ENCODE measurements around the gene TRPC1. TPM values are rescaled to one million over a fixed set of nuclear protein-coding genes. Genes with fewer than 3 reads are reported as not detected.
A peak's percentile ranks its signal among the peaks of the same experiment; 100 is the strongest.

The TRPC1 gene
- total and polyA plus RNA-seq, 4 donors: 17.7 to 73.5 (median 25.1) TPM

DNA sequence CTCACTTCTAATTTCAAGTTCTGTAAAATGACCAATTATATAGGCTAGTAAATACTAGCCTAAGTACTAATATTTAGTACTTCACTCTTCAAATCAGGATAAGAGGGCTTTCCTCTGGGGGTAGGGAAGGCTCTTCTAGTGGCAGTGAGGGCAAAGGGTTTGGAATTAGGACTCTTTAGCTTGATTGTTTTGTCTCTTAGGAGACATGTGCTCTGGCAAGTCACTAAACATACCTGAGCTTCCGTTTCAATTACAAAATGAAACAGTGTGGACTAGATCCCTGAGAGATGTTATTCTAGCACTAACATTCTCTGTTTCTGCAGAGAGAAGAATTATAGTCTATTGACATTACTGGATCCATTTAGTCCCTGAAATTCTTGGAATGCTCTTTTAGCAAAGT, 93.5 kb downstream of the TRPC1 start:
- Histone ChIP-seq H3K27ac (ENCODE audit: low read depth, low read length) (no peak overlapping the region), H3K36me3 (ENCODE audit: control insufficient read depth, insufficient read depth, low read length) (no peaks in the 10 kb centered on the region), H3K4me1 (ENCODE audit: control insufficient read depth, insufficient read depth, low read length) (no peaks in the 10 kb centered on the region), H3K9me3 (ENCODE audit: control insufficient read depth, insufficient read depth, low read length) (no peaks in the 10 kb centered on the region), H3K27me3 (ENCODE audit: control insufficient read depth, insufficient read depth, low read length) (no peaks in the 10 kb centered on the region), H3K4me3 (ENCODE audit: low read depth, low read length) (no peak overlapping the region)
- no peak for DNase-seq (ENCODE audit: low read depth in 4 of 6, low spot score in 6 of 6)
- WGBS (ENCODE audit: insufficient coverage): no CpG with 5 or more reads among the region's 1 CpG

DNA sequence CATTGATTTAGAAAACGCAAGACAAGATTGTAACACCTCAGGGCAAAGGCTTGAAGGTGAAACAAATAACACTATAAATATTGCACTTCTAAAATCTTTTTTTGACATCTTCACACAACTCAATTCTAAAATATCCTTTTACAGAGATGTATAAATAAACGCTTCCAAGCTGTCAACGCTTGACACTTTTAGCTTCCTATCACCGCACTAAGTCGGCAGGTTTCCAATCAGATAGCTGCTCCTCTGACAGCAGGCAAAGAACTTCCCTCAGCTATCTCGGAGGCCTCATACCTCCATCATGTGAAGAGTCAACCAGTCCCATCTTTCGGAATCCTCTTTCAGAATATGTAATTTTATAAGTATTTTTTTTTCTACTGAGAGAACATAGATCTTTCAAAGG, 94.1 kb downstream of the TRPC1 start:
- Histone ChIP-seq H3K9me3 (ENCODE audit: control insufficient read depth, insufficient read depth, low read length) (no peaks in the 10 kb centered on the region), H3K36me3 (ENCODE audit: control insufficient read depth, insufficient read depth, low read length) (no peaks in the 10 kb centered on the region), H3K27ac (ENCODE audit: low read depth, low read length) (no peak overlapping the region), H3K27me3 (ENCODE audit: control insufficient read depth, insufficient read depth, low read length) (no peaks in the 10 kb centered on the region), H3K4me1 (ENCODE audit: control insufficient read depth, insufficient read depth, low read length) (no peaks in the 10 kb centered on the region), H3K4me3 (ENCODE audit: low read depth, low read length) (no peak overlapping the region)
- 82% methylated on average over 4 of the region's 7 CpGs for WGBS (ENCODE audit: insufficient coverage)
- DNase-seq (ENCODE audit: low read depth in 4 of 6, low spot score in 6 of 6): peak in 1 of 6 donors; percentile 12

GRCh38 chr3:142818651-142819050, 94.8 kb downstream of the TRPC1 start:
- Histone ChIP-seq H3K36me3 (ENCODE audit: control insufficient read depth, insufficient read depth, low read length) (no peaks in the 10 kb centered on the region), H3K27ac (ENCODE audit: low read depth, low read length) (no peak overlapping the region), H3K27me3 (ENCODE audit: control insufficient read depth, insufficient read depth, low read length) (no peaks in the 10 kb centered on the region), H3K9me3 (ENCODE audit: control insufficient read depth, insufficient read depth, low read length) (no peaks in the 10 kb centered on the region), H3K4me3 (ENCODE audit: low read depth, low read length) (no peak overlapping the region), H3K4me1 (ENCODE audit: control insufficient read depth, insufficient read depth, low read length) (no peaks in the 10 kb centered on the region)
- 94% methylated on average over 9 of the region's 9 CpGs for WGBS (ENCODE audit: insufficient coverage)
- no peak for DNase-seq (ENCODE audit: low read depth in 4 of 6, low spot score in 6 of 6)

- H3K27ac ChIP-seq (ENCODE audit: low read depth, low read length): no peak overlapping the region
- no peaks in the 10 kb centered on the region for H3K27me3 ChIP-seq (ENCODE audit: control insufficient read depth, insufficient read depth, low read length)
- H3K9me3 ChIP-seq (ENCODE audit: control insufficient read depth, insufficient read depth, low read length): no peaks in the 10 kb centered on the region
- H3K36me3 ChIP-seq (ENCODE audit: control insufficient read depth, insufficient read depth, low read length): no peaks in the 10 kb centered on the region
- H3K4me3 ChIP-seq (ENCODE audit: low read depth, low read length): no peak overlapping the region
- DNase-seq (ENCODE audit: low read depth in 4 of 6, low spot score in 6 of 6): no peak
- H3K4me1 ChIP-seq (ENCODE audit: control insufficient read depth, insufficient read depth, low read length): no peaks in the 10 kb centered on the region
These were observed 95.3 kb downstream of the TRPC1 start for GRCh38 chr3:142819179-142819578.

- no CpG with 5 or more reads among the region's 9 CpGs for WGBS (ENCODE audit: insufficient coverage)
- Histone ChIP-seq H3K36me3 (ENCODE audit: control insufficient read depth, insufficient read depth, low read length) (no peaks in the 10 kb centered on the region), H3K27ac (ENCODE audit: low read depth, low read length) (no peak overlapping the region), H3K27me3 (ENCODE audit: control insufficient read depth, insufficient read depth, low read length) (no peaks in the 10 kb centered on the region), H3K4me1 (ENCODE audit: control insufficient read depth, insufficient read depth, low read length) (no peaks in the 10 kb centered on the region), H3K9me3 (ENCODE audit: control insufficient read depth, insufficient read depth, low read length) (no peaks in the 10 kb centered on the region), H3K4me3 (ENCODE audit: low read depth, low read length) (no peak overlapping the region)
- DNase-seq (ENCODE audit: low read depth in 4 of 6, low spot score in 6 of 6): peak; percentile 15 to 88 (median 48)
These were observed 105.0 kb downstream of the TRPC1 start for GRCh38 chr3:142828703-142829305.

GRCh38 chr3:142837526-142837925, 113.7 kb downstream of the TRPC1 start:
- Histone ChIP-seq H3K27me3 (ENCODE audit: control insufficient read depth, insufficient read depth, low read length) (no peaks in the 10 kb centered on the region), H3K27ac (ENCODE audit: low read depth, low read length) (no peak overlapping the region), H3K9me3 (ENCODE audit: control insufficient read depth, insufficient read depth, low read length) (no peaks in the 10 kb centered on the region), H3K4me1 (ENCODE audit: control insufficient read depth, insufficient read depth, low read length) (no peaks in the 10 kb centered on the region), H3K36me3 (ENCODE audit: control insufficient read depth, insufficient read depth, low read length) (no peaks in the 10 kb centered on the region), H3K4me3 (ENCODE audit: low read depth, low read length) (no peak overlapping the region)
- no CpG with 5 or more reads among the region's 1 CpG for WGBS (ENCODE audit: insufficient coverage)
- DNase-seq (ENCODE audit: low read depth in 4 of 6, low spot score in 6 of 6): no peak

- no peaks in the 10 kb centered on the region for H3K27me3 ChIP-seq (ENCODE audit: control insufficient read depth, insufficient read depth, low read length)
- H3K27ac ChIP-seq (ENCODE audit: low read depth, low read length): no peak overlapping the region
- H3K36me3 ChIP-seq (ENCODE audit: control insufficient read depth, insufficient read depth, low read length): no peaks in the 10 kb centered on the region
- no CpG with 5 or more reads among the region's 2 CpGs for WGBS (ENCODE audit: insufficient coverage)
- H3K9me3 ChIP-seq (ENCODE audit: control insufficient read depth, insufficient read depth, low read length): no peaks in the 10 kb centered on the region
- no peak for DNase-seq (ENCODE audit: low read depth in 4 of 6, low spot score in 6 of 6)
- H3K4me3 ChIP-seq (ENCODE audit: low read depth, low read length): no peak overlapping the region
- no peaks in the 10 kb centered on the region for H3K4me1 ChIP-seq (ENCODE audit: control insufficient read depth, insufficient read depth, low read length)
These were observed 116.0 kb downstream of the TRPC1 start for GRCh38 chr3:142839831-142840230.

- Histone ChIP-seq H3K4me1 (ENCODE audit: control insufficient read depth, insufficient read depth, low read length) (no peaks in the 10 kb centered on the region), H3K27ac (ENCODE audit: low read depth, low read length) (no peak overlapping the region), H3K27me3 (ENCODE audit: control insufficient read depth, insufficient read depth, low read length) (no peaks in the 10 kb centered on the region), H3K36me3 (ENCODE audit: control insufficient read depth, insufficient read depth, low read length) (no peaks in the 10 kb centered on the region), H3K9me3 (ENCODE audit: control insufficient read depth, insufficient read depth, low read length) (no peaks in the 10 kb centered on the region), H3K4me3 (ENCODE audit: low read depth, low read length) (no peak overlapping the region)
- no CpG with 5 or more reads among the region's 4 CpGs for WGBS (ENCODE audit: insufficient coverage)
- DNase-seq (ENCODE audit: low read depth in 4 of 6, low spot score in 6 of 6): no peak
These were observed 120.6 kb downstream of the TRPC1 start for GRCh38 chr3:142844339-142844977.

DNA sequence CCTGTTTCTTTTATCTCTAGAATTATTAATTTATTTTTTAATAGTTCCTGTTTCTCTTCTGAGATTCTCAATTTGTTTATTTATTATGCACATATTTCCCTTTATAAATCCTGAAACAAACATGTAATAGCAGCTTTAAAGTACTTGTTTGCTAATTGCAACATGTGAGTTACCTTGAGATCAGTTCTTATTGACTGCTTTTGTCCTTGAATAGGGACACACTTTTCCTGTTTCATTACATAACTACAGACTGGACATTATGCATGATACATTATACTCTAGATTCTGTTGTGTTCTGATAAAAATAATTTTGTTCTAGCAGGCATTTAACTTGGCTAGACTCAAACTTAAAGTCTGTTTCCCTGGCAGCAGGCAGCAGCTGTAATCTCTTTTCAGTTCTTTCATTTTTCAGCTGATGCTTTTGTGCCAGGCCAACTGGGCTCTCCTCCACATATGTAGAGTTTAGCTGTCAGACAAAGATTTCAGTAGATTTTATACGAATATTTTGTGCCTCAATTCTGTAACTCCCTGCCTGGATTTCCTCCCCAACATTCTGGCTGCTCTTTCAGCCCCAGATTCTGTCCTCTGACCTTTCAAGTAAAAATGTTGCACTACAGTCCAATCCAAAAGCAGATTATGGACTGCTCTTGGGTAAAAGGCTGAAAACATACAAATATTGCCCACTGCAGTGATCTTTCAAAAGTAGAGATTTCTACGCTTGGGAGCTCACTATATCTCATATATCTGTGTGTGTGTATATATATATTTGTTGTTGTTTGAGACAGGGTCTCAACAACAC, 123.1 kb downstream of the TRPC1 start:
- Histone ChIP-seq H3K4me3 (ENCODE audit: low read depth, low read length) (no peak overlapping the region), H3K27me3 (ENCODE audit: control insufficient read depth, insufficient read depth, low read length) (no peaks in the 10 kb centered on the region), H3K36me3 (ENCODE audit: control insufficient read depth, insufficient read depth, low read length) (no peaks in the 10 kb centered on the region), H3K27ac (ENCODE audit: low read depth, low read length) (no peak overlapping the region), H3K4me1 (ENCODE audit: control insufficient read depth, insufficient read depth, low read length) (no peaks in the 10 kb centered on the region), H3K9me3 (ENCODE audit: control insufficient read depth, insufficient read depth, low read length) (no peaks in the 10 kb centered on the region)
- DNase-seq (ENCODE audit: low read depth in 4 of 6, low spot score in 6 of 6): peak in 1 of 6 donors; percentile 62
- WGBS (ENCODE audit: insufficient coverage): no CpG with 5 or more reads among the region's 2 CpGs

DNA sequence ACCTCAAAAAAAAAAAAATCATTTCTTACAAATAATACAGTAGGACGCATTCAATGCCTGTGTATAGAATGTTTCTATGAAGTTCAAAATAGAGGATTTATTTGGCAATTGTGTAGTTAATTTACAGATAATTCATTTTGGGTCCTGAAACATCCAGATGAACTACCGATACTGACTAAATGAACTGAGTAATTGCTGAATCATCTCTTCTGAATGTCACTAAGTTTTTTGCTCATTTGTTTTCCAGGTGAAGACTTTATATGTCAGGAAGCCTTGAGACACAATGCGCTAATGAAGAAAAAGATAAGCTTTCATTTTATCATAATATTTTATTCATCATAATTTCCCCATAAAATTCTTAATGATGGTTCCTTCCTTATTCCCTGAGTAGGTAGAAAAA, 125.3 kb downstream of the TRPC1 start:
- Histone ChIP-seq H3K36me3 (ENCODE audit: control insufficient read depth, insufficient read depth, low read length) (no peaks in the 10 kb centered on the region), H3K27me3 (ENCODE audit: control insufficient read depth, insufficient read depth, low read length) (no peaks in the 10 kb centered on the region), H3K9me3 (ENCODE audit: control insufficient read depth, insufficient read depth, low read length) (no peaks in the 10 kb centered on the region), H3K27ac (ENCODE audit: low read depth, low read length) (no peak overlapping the region), H3K4me3 (ENCODE audit: low read depth, low read length) (no peak overlapping the region), H3K4me1 (ENCODE audit: control insufficient read depth, insufficient read depth, low read length) (no peaks in the 10 kb centered on the region)
- WGBS (ENCODE audit: insufficient coverage): no CpG with 5 or more reads among the region's 3 CpGs
- DNase-seq (ENCODE audit: low read depth in 4 of 6, low spot score in 6 of 6): no peak
